NCI-H446 treated with DMSO at 0.1 percent for 48 hours (cell line): ENCODE data around the gene CPNE2.

Experiments used
- DNase-seq: peaks from one replicate; lab custom pipeline; 2025; lab: John Stamatoyannopoulos, UW

Gene CPNE2

DNA sequence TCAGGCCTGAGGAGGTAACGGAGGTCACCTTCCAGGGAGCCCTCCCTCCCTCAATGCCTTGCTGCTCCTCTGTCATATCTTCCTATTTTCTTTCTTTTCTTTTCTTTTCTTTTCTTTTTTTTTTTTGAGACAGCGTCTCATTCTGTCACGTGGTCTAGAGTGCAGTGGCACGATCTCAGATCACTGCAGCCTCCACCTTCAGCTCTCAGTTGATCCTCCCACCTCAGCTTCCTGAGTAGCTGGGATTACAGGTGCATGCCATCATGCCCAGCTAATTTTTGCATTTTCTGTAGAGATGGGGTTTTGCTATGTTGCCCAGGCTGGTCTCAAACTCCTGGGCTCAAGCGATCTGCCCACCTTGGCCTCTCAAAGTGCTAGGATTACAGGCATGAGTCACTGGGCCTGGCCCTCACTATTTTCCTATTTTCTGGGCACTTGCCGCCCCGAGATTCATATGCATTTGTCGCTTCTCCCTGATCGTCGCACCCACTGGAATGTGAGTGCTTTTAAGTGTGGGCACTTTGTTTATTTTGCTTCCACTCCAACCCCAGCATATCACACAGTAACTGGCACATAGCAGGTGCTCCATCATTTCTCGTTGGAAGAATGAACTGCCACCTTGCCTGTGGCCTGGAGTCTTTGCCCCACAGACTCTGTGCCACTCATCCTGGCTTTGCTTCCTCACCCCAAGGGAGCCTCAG is 31.7 kb downstream of the CPNE2 start:
- DNase-seq, result no peak

DNA sequence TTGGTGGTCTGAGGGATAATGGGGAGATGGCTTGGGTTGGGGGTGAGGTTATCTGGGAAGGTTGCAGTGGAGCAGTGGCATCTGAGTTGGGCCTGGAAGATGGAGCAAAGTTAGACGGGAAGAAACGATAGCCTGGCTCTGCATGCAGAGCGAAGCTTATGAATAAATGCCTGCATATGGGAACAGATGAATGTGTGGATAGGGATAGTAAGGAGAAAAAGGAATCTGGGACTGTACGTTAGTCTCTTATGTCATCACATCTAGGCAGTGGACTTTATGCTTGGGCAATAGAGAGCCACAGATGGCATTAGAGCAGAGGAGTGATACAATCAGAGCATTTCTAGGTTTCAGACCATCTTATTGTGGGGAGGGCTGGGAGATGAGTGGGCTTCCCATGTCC is 33.0 kb downstream of the CPNE2 start:
- no peak for DNase-seq

DNA sequence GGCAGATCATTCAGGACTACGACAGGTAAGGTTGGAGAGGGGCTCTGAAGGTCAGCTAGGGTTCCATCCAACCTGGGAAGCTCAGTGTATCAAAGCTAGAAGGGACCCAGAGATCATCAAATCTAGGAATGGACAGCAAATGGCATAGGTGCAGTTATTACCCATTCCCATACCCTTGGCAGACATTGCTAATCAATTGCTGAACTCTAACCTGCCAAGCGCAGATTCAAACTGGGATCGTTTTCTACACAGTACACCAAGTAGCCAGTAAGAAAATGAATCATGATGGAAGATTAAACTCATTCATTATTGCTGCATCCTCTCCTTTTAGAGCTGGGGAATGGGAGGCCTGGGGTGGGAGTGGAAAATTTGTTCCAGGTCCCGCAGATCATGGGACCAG is 33.6 kb downstream of the CPNE2 start:
- no peak for DNase-seq

DNA sequence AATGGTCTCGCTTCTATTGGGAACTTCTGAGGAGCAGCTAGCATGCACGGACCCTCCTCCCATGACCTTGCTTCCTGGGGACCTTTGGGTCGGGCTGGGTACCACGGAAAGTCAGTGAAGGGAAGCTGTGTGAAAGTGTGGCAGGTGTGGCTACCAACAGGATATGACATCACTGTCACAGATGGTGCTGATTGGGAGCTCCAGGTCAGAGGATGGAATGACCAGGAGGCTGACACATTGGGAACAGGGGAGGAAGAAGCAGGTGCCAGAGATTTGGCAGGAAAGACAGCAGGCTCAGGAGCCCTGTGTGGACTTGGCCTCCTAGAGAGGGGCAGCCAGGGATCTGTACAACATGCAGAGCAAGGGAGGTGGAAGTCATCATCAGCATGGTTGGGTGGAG is 34.0 kb downstream of the CPNE2 start:
- DNase-seq, result no peak

DNA sequence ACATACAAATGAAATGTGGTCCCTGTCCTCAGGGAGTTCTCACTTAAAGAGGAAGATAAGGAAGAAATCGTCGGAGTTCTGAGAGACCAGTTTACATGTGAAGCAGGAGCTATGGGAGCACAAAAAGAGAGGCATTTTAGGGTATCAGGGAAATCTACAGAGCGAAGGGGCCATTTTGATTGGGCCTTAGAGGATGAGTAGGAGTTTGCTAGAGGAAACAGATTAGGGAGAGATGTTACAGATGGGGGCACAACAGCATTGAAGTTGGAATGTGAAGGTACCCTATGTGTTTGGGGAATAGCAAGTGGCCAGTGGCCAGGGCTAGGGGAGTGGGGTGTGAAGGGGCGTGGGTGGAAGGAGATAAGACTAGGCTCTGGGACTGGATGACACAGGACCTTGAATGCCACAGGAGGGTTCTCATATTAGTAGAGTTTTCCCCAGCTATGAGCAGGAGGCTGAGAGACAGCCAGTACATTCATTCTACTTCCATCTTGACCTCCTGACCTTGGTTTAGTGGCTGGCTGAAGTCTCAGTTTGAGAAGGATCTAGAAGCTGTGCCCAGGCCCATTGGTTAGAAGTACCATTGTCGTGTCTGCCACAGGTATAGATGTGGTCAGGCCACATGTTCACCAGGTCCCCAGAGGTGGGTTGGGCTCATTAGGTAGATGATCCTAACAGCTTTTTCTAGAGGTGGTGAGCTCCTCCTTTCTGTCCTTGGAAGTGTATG is 34.8 kb downstream of the CPNE2 start:
- no peak for DNase-seq

DNA sequence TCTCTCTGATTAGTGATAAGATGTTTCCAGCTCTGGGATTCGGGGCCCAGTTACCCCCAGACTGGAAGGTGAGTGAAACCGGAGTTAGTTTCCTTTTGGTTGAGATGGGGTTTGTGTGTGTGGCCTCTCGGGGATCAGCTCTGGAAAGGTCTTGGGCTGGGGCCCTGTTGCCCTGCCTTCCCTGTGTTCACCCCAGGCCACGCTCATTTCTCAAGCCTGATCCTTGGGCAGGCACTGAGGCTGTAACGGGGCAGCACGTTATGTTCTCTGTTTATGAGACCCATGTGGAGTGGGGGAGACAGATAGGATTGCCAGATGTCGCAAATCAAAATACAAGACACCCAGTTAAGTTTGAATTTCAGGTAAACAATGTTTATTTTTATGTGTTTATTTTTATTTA is 35.5 kb downstream of the CPNE2 start:
- no peak for DNase-seq

DNA sequence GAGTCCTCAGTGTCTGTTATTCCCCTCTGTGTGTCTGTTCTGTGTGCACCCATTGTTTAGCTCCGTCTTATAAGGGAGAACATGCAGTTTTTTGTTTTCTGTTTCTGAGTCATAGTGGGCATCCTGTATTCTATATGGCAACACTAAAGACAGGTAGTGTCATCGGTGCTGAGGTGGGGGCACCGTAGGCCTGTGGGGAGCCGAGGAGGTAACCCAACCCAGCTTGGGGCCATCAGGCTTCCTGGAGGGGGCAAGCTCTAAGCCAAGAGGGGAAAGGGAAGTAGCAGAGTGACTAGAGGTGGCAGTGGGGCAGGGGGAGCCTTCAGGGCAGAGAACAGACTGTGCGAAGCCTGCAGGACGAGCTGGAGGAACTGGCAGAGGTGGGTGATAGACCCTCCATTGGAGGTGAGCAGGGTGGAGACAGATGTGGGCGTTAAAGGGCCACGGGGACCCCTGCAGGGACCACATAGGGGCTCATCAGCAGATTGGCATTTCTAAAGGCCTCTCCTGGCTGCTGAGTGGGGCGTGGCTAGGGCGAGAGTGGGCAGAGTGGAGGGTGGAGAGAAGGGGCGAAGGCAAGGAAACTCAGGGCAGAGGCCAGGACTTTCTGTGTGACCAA is 36.5 kb downstream of the CPNE2 start:
- DNase-seq, result no peak

DNA sequence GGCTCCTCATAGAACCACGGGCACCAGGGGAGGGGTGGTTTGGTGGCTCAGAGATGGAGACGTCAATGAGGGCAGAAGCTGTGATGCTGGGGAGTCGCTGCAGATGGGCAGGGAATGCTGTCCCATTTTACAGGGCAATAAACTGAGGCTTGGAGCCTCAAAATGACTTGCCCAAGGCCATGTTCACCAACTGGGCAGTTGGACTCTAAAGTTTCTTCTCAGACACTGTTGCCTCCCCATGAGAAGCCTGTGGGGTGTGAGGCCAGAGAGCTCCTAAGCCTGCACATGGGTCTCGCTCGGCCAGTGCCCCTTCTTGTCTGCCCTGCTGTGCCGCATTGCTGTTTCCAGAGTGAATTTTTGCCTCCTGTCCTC is 38.6 kb downstream of the CPNE2 start:
- no peak for DNase-seq

DNA sequence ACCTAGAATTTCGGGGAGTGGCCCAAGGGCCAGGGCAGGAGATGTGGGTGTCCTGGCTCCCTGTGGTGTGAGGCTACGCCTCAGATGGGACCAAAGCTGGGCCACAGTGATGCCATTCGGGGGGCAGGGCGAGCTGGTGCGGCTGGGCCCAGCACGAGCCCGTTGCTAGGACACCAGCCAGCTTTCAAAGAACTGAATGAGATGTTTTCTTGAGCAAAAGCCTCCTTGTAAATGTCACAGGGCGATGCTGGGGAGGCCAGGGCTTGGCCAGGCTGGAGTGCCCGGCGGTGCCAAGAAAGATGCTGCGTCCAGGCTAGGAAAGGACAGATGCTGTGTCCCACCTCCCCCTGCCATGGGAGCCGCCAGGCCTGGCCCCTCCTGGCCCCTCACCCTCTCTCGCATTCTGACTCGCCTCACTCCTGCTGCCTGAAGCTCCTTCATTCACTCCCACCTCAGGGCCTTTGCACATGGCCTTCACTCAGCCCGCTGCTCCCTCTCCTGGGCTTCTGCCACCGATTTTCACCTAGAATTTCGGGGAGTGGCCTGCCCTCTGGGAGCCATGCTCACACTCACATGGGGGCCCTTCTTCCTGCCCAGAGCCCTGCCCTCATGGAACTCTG is 39.1 kb downstream of the CPNE2 start:
- no peak for DNase-seq

DNA sequence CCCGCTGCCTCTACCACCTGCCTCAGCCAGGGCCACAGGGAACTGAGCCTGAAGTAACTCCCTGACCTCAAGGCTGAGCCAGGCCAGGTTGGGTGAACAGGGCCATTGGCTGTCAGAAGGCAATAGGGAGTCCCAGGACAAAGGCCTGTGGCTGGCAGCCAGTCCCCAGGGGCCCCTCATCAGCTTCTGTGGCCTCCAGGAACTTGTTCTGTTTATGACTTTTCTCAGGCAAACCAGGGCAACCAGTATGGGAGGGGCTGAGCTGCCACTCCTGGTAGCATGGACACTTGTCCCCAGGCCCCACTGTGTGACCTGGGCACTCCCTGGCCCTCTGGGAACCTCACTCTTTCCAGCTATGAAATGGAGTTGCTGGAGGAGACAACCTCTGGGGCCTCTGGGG is 40.1 kb downstream of the CPNE2 start:
- DNase-seq, result no peak

DNA sequence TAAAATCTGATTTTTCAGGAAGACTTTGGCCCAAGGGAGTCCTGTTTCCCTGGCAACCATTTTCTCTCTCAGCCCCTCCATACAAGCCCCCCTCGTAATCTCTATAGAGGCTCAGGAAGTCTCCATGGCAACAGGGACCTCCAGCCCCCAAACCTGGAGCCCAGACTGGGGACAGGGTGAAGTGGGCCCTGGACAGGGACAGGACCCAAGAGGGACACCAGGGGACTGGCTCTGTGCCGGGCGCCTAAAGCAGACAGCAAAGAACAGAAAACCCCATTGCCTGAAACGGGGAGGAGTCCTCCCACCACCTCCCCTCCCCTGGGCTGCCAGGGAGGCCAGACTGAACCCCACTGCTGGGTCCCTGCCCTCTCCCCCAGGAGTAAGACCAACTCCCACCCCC is 40.6 kb downstream of the CPNE2 start:
- no peak for DNase-seq

DNA sequence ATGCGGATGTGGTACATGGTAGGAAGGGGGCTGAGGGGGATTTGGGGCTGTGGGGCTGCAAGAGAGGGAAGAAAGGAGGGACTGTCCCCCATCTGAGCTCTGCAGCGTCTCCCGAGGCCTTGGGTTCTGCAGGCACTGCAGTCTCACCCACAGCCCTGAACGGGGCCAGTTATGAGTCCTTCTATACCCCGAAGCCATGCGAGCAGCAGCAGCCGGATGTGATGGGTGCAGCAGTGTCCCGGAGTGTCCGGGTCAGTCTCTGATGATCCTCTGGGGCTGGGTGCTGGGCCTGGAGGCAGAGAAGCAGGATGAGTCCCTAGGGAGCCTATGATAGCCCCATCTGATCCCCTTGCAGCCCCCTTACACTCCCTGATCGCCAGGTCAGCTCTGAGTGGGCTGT is 41.5 kb downstream of the CPNE2 start:
- DNase-seq, result no peak

DNA sequence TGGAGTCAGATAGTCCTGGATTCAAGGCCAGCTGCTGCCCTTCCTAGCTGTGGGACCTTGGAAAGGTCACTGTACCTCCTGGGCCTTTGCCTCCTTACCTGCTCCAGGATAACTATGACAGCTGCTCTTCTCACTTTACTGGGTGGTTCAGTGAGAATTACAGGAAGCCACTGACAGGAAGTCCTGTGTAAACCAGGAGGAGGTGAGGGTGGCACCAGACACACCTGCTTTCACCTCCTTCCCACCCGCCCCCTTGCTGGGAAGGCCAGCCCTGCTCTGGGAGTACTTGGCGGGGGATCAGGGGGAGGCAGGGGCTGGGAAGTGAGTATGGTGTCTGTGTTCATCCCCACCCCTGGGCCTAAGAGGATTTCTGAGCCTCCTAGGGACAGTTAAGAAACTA is 42.6 kb downstream of the CPNE2 start:
- no peak for DNase-seq

DNA sequence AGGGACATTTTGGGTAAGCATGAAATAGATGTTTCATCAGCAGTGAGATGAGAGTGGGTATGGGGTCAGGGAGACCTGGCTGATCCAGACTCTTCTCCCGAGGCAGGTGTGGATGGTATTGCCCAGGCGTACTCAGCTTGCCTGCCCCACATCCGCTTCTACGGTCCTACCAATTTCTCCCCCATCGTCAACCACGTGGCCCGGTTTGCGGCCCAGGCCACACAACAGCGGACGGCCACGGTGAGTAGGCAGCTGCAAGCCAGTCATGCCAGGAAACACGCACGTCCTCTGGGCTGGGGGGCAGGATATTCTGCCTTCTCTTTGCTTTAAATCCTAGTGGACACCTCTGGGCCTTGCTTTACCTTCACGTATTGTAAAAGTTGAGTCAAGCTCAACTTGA is 44.7 kb downstream of the CPNE2 start:
- DNase-seq, result no peak

DNA sequence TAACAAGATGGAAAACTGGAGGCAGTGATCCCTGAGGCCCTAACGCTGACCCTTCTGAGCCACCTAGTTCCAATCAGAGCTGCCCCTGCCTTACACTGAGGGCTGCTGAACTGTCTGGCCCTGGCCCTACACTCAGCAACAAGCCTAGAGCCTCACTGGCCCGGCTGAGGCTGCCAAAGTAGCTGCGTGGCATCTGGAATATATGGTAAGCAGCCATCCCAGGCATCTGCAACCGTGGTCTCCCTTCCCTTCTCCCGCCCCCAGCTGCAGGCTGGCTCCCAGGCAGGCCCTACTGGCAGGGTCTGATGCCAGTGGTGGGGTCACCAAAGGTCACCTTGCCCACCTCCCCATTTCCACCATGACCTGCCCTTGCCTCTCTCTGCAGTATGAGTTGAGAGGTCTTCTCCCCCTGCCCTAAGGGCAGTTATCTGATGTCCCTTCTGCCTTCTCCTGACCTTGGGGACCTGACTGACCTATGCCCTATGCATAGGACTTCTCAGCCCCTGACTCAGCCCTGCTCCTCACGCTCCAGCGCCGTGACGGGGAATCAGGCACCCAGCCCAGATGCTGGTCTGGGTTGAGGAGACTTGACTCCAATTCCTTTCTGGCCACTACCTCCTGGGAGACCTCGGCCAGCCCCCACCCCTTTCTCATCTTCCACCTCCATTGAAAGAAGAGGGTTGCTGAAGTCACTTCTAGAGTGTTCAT is 45.3 kb downstream of the CPNE2 start:
- DNase-seq, result no peak

DNA sequence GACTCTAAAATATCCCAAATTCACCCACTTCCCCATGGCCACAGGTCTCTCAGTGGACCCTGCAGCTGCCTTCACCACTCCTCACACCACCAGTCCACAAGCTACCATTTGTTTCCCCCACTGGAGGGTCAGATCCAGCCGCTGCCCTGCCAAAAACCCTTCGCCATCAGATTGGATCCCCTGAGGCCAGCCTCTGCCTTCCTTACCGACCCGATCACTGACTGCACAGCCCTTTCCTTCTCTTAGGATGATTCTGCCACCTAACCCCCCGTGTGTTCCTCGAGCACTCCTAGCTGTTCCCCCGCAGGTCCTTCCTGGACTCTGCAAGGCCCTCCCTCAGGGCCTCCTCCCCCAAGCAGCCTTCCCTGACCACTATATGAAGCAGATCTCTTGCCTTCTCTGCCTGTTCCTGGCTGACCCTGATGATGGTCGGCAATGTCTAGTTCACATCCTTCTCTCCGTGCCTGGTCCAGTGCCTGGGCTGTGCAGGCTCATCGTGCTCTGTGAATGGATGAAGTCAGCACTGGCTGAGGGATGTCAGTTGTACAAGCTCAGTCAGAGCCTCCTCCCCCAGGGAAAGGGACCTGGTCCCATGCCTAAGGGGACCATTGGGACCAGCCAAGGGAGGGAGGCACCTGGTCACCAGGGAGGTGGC is 46.0 kb downstream of the CPNE2 start:
- no peak for DNase-seq

DNA sequence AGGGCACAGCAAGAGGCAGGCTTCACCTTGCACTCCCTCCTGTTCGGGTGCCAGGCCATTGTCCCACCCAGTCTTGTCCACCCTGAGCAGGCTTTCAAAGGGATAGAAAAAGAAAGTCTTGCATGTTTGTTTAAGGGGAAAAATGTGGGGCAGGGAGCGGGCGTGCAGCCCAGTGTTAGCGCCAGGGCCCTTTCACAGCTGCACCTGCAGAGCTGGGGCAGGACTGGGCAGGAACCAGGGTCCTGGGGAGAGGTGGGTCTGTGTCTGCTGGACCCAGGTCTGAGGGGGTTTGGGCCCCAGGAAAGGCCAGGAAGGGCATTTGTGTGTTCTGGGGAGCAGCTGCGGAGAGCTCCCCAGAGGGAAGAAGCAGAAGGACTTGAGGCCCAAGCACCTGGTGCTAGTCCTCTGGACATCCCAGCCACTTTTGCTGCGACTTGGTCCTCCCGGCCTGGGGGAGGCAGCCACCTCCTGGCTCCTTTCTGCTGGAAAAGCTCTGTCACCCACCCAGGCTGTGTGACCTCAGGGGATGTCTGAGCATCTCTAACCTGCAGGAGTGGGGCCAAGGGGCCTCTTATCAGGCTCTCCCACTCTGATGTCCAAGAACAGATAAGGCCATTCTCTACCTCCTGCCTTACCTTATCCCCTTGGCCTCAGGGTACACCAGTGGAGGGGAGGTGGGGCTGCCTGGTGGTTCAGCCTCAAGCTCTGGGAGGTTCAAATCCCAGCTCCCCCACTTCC is 48.7 kb downstream of the CPNE2 start:
- DNase-seq, result no peak

DNA sequence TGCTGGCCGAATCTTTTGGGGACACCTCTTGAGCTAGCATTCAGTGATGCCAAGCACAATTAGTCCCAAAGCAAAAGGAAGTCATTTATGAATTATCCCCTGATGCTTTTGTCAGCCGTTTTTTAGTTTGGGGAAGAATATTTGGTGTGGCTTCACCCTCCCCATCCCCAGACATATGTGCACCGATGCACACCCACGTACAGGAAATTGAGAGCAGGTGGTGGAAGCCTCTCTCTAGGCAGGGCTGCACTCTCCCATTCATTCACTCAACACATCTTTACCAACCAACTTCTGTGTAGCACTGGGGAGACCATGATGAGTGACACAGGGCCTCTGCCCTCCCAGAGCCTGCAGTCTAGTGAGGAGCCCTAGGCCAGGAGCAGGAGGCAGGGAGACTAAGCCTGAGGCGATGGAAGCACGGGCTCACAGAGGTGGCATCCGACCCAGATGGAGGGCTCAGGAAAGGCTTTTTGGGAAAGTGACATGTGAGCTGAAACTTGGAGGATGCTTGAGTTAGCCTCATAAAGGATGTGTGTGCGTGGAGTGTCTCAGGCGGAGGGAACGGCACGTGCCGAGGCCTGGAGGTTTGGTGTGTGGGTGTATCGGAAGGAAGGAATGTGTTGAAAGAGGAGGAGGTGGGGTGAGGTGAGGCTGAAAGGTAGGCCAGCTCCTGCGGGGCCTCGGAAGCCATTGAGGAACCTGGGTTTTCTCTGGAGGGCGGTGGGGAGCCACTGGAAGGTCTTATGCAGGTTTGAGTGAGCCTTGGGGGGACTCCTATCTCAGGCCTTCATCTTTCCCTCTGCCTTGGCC is 49.6 kb downstream of the CPNE2 start:
- DNase-seq, result no peak

DNA sequence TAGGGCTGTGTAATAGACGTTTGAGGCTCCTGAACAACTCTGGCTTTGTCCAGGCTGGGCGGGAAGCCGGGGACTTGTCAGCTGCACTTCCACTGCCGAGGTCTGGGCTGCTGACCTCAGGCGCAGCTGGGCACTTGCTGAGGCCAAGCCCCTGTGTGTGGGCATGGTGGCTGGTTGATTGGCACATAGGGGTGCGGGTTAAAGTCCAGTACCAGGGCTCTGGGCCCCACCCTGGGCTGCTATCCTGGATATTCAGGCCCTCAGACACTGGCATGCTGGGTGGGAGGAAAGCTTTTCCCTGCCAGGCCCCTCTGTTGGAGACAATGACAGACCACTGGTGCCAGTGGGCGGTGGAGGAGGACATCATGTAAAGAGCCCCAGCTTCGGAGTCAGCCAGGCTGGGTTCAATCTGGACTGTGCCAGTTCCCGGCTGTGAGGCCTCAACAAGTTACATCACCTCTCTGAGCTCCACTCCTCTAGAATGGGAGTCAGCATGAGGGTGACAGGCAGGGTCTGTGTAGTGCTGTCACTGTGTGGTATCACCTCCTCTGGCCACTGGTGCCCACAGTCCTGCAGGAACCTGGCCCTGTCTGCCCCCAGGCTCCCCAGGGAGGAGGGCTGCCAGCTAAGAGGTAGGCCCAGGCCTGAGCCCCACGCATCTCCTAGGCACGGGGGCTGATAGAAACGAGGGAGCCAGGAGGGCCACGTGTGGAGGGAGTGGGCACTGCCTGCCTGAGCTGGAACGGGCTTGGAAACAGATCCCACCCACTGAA is 51.0 kb downstream of the CPNE2 start:
- DNase-seq, result no peak

DNA sequence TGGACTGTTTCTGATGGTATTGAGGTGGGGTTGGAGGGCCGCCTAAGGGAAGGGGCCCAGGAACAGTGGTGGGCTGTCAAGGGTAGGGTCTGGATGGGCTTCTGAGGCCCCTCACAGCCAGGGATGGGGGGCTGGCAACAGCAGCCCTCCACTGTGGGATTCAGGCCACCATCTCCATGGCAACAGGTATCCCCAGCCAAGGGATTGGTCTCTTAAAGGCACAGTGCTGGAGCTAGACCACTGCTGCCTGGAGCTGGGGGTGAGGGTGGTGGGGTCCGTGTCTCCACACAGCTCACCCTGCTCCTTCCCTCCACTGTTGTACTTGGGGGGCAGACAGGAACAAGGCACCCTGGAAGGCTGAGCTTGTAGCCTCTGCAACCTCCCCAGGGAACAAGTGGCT is 51.6 kb downstream of the CPNE2 start:
- DNase-seq, result no peak
